Stimulated activated CD8-positive, alpha-beta memory T cell treated with anti-CD3 and anti-CD28 coated beads, Interleukin-4, amount 100 ng/mL, for 1 hour (primary cell): Measurements from ENCODE around the gene USP38.
A peak's percentile ranks its signal among the peaks of the same experiment; 100 is the strongest.
"Not testable (repeated sequence)": the region's sequence is repeated elsewhere in the genome, so short reads cannot be mapped to it uniquely, and the experiment has no call there.

Experiments used
- DNase-seq, 2 donors: peaks; one replicate each; pipeline ENCODE4 v3.0.0-alpha.2; 2020; ENCODE audit warnings: low read depth in 2 of 2, low spot score in 1 of 2

USP38 gene

GRCh38 chr4:143184503-143185252, at the start of gene USP38:
TSS of gene USP38 (plus strand) at chr4:143184917. CDS start at chr4:143185451, 534 bp downstream.
- DNase-seq, result peak; percentile 64 to 67

GRCh38 chr4:143135358-143135757, 49.4 kb upstream of the USP38 start:
- no peak for DNase-seq

GRCh38 chr4:143140696-143141095, 44.0 kb upstream of the USP38 start:
- DNase-seq, result no peak

GRCh38 chr4:143148521-143148920, 36.2 kb upstream of the USP38 start:
- DNase-seq, result no peak

- DNase-seq, result no peak
Observed at GRCh38 chr4:143156853-143157252, 27.9 kb upstream of the USP38 start.

- DNase-seq, result no peak
Observed at GRCh38 chr4:143163614-143164013, 21.1 kb upstream of the USP38 start.

- DNase-seq, result not testable (repeated sequence)
Observed at GRCh38 chr4:143166722-143167121, 18.0 kb upstream of the USP38 start.

- DNase-seq, result no peak
Observed at GRCh38 chr4:143178923-143179322, 5.8 kb upstream of the USP38 start.

GRCh38 chr4:143183513-143184216, 1.1 kb upstream of the USP38 start:
- no peak for DNase-seq

- no peak for DNase-seq
Observed at GRCh38 chr4:143184217-143184502, 557 bp upstream of the USP38 start.

- DNase-seq, result peak in 1 of 2 donors; percentile 0
Observed at GRCh38 chr4:143185253-143186107, 763 bp downstream of the USP38 start.

- DNase-seq, result no peak
Observed at GRCh38 chr4:143186212-143186611, 1.5 kb downstream of the USP38 start.

GRCh38 chr4:143186649-143187048, 1.9 kb downstream of the USP38 start:
- DNase-seq, result no peak

- DNase-seq, result no peak
Observed at GRCh38 chr4:143188136-143189088, 3.7 kb downstream of the USP38 start.

- DNase-seq, result no peak
Observed at GRCh38 chr4:143189528-143189927, 4.8 kb downstream of the USP38 start.

GRCh38 chr4:143195581-143195980, 10.9 kb downstream of the USP38 start:
- no peak for DNase-seq

- no peak for DNase-seq
Observed at GRCh38 chr4:143196323-143196722, 11.6 kb downstream of the USP38 start.

GRCh38 chr4:143199503-143199902, 14.8 kb downstream of the USP38 start:
- no peak for DNase-seq

- no peak for DNase-seq
Observed at GRCh38 chr4:143202824-143203223, 18.1 kb downstream of the USP38 start.

GRCh38 chr4:143203577-143203976, 18.9 kb downstream of the USP38 start:
- DNase-seq, result no peak

- no peak for DNase-seq
Observed at GRCh38 chr4:143207555-143207954, 22.8 kb downstream of the USP38 start.
